ENCODE results near the gene GINM1.

Gene GINM1

DNA sequence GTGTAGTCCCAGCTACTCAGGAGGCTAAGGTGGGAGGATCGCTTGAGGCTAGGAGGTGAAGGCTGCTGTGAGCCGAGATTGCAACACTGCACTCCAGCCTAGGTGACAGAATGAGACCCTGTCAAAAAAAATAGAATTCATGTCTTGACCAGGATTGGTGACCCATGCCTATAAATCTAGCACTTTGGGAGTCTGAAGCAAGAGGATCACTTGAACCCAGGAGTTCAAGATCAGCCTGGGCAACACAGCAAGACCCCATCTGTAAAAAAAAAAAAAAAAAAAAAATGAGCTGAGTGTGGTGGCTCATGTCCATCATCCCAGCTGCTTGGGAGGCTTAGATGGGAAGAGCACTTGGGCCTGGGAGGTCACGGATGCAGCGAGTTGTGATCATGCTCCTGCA is 34.3 kb downstream of the GINM1 start:
- no peak for DNase-seq

GRCh38 chr6:149608381-149608982 is 42.3 kb downstream of the GINM1 start:
- no peak for DNase-seq

- no peak for DNase-seq
Measured at GRCh38 chr6:149614337-149614736, 48.2 kb downstream of the GINM1 start.

GRCh38 chr6:149615805-149616204 is 49.6 kb downstream of the GINM1 start:
- no peak for DNase-seq

DNA sequence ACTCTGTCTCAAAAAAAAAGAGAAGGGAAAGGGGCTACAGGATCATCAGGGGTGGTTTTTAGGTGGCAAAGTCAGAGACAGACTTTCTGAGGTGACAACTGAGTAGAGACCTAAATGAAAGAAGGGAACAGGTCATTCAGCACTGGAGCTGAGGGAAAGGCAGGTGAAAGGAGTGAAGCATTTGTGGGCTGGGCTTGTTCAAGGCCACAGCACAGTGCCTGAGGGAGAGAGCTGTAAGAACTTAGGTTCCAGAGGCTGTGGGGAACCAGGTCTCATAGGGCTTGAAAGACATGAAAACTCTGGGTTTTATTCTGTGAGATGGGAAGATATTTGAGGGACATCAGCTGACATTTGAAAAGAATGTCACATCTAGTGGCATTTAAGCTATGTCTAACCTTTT is 61.5 kb downstream of the GINM1 start:
- DNase-seq: no peak

DNA sequence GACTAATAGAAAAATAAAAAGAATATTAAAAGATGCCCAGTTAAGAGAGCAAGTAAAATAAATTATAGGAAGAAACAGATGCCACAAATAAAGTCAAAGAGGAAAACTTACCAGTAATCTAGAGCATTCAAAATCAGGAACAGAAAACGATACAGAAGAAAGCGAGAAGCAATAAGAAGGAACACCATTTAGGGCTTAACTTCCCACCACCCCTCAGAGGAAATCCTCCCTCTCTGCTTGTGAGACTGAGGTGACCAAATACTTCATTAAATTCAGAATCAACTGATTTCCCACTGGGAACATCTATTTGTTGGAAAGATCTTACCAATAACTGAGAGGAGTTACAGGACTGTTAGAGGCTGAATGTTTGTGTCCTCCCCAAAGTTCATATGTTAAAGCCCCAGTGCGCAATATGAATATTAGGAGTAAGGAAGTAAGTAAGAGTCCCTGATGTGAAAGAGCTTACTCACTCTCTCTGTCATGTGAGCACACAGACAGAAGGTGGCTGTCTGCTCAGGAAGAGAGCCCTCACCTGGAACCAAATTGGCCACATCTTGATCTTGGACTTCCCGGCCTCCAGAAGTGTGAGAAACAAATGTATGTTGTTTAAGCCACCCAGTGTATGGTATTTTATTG is 62.8 kb downstream of the GINM1 start:
- DNase-seq: no peak

DNA sequence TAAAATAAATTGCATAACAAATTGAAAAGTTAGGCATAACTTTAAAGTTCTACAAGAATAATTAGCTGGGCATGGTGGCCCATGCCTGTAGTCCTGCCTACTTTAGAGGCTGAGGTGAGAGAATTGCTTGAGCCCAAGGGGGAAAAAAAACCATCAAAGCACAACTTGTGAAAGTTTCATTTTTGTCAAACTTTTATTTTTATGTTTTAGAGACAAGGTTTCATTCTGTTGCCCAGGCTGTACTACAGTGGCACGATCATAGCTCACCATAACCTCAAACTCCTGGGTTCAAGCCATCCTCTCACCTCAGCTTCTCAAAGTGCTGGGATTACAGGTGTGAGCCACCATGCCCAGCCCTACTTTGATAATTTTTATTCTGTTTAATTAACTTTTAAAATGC is 68.1 kb downstream of the GINM1 start:
- DNase-seq: no peak

GRCh38 chr6:149636124-149636523 is 69.9 kb downstream of the GINM1 start:
- no peak for DNase-seq
